SK-N-SH treated with all-trans-retinoic acid at 6 μM for 48 hours (cell line): Measurements from ENCODE around the gene CABP5.

Experiments
- CSRNP3 ChIP-seq: fragments of 250-450 bp; sonication (Bioruptor Pico); IDR thresholded peaks from 2 replicates; pipeline ENCODE4 v1.5.1; 2021; ENCODE audit warnings: mild to moderate bottlenecking, moderate library complexity
- GLIS3 ChIP-seq: fragments of 250-450 bp; sonication (Bioruptor Pico); IDR thresholded peaks from 2 replicates; pipeline ENCODE4 v1.5.0; 2020; ENCODE audit warnings: mild to moderate bottlenecking, moderate library complexity
- ISL1 ChIP-seq: fragments of 250-450 bp; sonication (Bioruptor Pico); IDR thresholded peaks from 2 replicates; pipeline ENCODE4 v2.1.2; 2022; ENCODE audit warnings: mild to moderate bottlenecking, moderate library complexity
- PATZ1 ChIP-seq: fragments of 250-450 bp; sonication (Bioruptor Pico); IDR thresholded peaks from 2 replicates; pipeline ENCODE4 v1.8.0; 2020; ENCODE audit warnings: mild to moderate bottlenecking, moderate library complexity, borderline replicate concordance
- PPARA ChIP-seq: fragments of 250-450 bp; sonication (Bioruptor Pico); IDR thresholded peaks from 2 replicates; pipeline ENCODE4 v1.5.0; 2020; ENCODE audit warnings: mild to moderate bottlenecking, borderline replicate concordance
- RARB ChIP-seq: fragments of 250-450 bp; sonication (Bioruptor Pico); IDR thresholded peaks from 2 replicates; pipeline ENCODE4 v1.8.0; 2021; ENCODE audit warnings: mild to moderate bottlenecking, moderate library complexity
- SNAI2 ChIP-seq: fragments of 250-450 bp; sonication (Bioruptor Pico); IDR thresholded peaks from 2 replicates; pipeline ENCODE4 v1.5.0; 2020; ENCODE audit warnings: mild to moderate bottlenecking, moderate library complexity
- TCF4 ChIP-seq: fragments of 250-450 bp; sonication (Bioruptor Pico); IDR thresholded peaks from 2 replicates; pipeline ENCODE4 v1.8.0; 2021; ENCODE audit warnings: mild to moderate bottlenecking, moderate library complexity, borderline replicate concordance
- TOX ChIP-seq: fragments of 250-450 bp; sonication (Bioruptor Pico); IDR thresholded peaks from 2 replicates; pipeline ENCODE4 v1.8.0; 2021; ENCODE audit warnings: mild to moderate bottlenecking, moderate library complexity, borderline replicate concordance
- ZNF565 ChIP-seq: fragments of 450-650 bp; formaldehyde crosslinking; conservative IDR thresholded peaks from 2 replicates; pipeline ENCODE4 v1.5.0; 2020; ENCODE audit warnings: low read depth, mild to moderate bottlenecking, moderate library complexity

- no peak for TF ChIP-seq GLIS3 (CRISPR knock-in tag)
- TF ChIP-seq ZNF565 (CRISPR knock-in tag) = no peak
- no peak for TF ChIP-seq RARB (CRISPR knock-in tag)
- no peak for TF ChIP-seq TCF4 (CRISPR knock-in tag)
- no peak for TF ChIP-seq TOX (CRISPR knock-in tag)
- TF ChIP-seq PPARA (CRISPR knock-in tag) = no peak
- no peak for TF ChIP-seq CSRNP3
- TF ChIP-seq PATZ1 = no peak
- no peak for TF ChIP-seq ISL1
- TF ChIP-seq SNAI2 (CRISPR knock-in tag) = no peak
These were observed 51.8 kb downstream of the CABP5 start, which contains the start of gene BSPH1 for GRCh38 chr19:47992070-47992469.
